Ecto neural progenitor cell (in vitro differentiated cells): Measurements from ENCODE around the gene HNRNPF.

ENCODE experiments used
- DNase-seq: peaks from one replicate; pipeline ENCODE4 v3.0.0-alpha.2; 2018; ENCODE audit warnings: low spot score

Gene HNRNPF

DNA sequence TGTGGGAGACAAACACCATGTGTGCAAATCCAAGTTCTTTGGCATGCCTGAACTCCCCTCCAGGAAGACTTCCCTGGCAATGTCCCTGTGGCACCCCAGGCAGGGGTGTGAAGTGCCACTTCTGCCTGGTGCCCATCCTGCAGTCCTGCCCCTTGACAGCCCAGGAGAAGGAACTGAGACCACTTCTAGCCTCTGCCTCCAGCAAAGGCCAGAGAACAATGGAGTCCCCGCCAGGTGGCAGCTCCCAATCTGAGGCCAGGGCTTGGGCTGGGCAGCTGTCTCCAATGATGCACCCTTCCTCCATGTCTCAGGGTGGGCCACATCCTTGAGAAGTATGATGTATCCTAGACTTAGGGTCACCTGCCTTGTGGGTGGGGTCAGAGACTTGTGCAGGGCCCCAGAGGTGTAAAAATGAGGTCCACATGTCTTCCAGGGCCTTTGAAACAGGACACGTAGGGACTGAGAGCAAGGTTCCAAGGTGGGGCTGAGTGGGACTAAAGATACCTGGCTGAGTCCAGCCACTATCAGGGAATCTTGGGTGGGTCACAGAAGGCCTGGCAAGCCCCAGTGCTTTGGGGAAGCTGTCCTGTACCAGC is 32.1 kb downstream of the HNRNPF start:
- no peak for DNase-seq

DNA sequence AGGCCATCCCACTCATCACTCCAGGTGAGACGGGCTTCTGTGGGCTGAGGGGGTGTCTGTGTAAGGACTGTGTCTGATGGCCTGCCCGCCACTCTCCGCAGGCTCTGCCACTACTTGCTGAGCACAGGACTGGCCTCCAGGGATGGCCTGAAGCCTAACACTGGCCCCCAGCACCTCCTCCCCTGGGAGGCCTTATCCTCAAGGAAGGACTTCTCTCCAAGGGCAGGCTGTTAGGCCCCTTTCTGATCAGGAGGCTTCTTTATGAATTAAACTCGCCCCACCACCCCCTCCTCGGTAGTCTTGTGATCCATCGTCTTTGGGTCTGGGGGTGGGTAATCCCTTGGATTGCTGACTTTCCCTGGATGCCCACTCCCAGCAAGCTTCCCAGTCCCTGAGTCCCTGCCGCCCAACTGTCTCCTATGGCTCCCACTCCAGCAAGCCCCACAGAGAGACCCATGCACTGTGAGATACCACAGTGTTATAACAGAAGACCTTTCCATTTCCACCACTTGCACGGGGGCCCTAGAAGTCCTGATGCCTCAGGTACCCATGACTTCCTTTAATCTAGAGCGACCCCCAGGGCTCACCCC is 32.8 kb downstream of the HNRNPF start:
- no peak for DNase-seq

DNA sequence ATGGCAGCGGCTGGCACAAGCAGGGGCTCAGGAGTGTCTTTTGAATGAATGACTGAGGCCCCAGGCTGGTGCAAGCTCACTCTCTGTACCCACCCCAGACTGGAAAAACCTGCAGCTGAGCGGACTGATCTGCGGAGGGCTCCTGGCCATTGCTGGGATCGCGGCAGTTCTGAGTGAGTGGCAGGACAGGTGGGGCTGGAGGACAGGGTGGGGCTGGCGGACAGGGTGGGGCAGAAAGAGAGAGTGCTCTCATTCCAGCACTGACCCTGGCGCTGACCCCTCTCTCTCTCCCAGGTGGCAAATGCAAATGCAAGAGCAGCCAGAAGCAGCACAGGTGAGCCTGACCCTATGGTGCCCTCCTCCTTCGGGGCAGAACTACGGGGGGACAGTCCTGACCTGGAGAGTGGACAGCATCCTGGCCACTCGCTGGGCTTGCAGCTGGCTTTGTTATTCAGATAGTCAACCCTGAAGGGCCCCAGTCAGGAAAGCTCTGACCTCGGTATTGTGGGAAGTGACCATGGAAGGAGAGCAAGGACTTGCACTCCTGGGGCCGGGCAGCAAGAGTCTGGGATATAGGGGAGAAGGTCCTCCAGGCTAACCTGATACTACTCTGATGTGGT is 33.5 kb downstream of the HNRNPF start:
- DNase-seq = no peak

DNA sequence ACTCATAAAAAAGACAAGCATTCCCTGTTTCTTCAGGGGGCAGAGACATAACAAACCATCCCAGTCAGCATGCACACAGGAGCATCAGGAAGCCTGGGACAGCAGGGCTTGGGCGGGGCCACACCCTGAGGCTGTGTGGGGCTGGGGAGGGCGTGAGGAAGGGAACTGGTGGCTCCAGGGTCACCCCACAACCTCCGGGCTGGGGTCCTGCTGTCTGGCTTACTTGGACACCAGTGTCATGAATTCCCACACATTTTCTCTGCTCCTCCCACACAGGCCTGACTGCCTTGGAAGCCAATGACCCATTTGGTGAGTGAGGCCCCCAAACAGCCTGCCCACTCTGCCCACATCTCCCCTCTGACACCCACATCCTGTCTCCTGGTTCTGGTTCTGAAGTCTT is 34.8 kb downstream of the HNRNPF start:
- no peak for DNase-seq

DNA sequence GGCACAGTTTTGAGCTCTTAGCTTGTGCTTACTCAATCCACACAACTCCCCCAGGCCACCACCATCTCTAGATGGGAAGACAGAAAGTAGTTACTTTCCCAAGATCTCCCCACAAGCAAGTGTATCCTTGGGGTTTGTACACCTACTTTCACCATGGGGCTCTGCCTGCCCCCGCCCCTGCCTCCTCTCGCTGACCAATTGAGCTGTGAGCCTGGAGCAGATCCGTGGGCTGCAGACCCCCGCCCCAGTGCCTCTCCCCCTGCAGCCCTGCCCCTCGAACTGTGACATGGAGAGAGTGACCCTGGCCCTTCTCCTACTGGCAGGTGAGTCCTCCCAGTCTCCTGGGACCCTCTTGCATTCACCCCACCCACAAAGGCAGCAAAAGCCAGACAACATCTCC is 35.5 kb downstream of the HNRNPF start:
- no peak for DNase-seq

DNA sequence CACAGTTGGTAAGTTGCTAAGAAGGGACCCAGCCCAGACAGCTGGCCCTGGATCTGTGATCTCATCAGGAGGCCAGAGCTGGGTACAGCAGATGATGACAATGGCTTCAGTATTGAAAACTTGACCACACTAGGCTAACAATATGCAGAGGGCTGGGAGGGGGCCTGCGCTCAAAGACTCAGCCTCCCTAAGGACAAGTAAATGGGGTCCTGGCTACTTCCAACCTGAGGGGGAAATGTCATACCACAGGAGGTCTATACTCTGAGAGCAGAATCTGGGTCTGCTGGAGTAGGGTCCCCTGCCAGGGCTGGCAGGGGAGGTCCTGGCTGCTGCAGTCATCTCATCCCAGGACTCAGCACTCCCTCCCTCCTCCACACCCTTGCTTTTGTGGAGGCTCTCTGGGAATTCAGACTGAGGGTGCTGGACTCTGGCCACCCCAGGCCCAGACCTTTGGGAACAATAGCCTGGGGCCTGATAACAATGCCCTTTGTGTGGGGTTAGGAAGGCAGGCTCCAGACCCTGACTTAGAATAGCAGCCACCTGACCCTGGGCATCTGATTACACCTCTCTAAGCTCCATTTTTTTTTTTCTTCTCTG is 36.1 kb downstream of the HNRNPF start:
- no peak for DNase-seq

DNA sequence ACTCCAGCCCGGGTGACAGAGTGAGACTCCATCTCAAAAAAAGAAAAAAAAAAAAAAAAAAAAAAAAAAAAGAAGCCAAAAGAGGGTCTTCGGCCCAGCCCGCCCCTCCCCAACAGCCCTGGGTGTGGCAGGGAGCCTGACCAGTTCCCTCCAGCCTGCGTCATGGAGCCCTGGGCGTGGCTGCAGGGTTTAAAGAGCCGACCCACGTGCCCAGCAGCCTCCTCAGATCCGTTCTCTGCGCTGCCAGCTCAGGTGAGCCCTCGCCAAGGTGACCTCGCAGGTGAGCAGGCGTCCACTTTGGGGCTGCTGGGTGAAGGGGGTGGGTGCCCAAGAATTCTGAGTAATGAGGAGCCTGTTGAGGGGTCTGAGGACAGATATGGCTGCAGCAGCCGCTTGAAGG is 37.6 kb downstream of the HNRNPF start, which contains the start of gene FXYD4:
Gene FXYD4 (plus strand): TSS at position 219 of the 400 bp plus-strand sequence. CDS start 2,111 bp downstream, outside the sequence.
- DNase-seq = no peak

DNA sequence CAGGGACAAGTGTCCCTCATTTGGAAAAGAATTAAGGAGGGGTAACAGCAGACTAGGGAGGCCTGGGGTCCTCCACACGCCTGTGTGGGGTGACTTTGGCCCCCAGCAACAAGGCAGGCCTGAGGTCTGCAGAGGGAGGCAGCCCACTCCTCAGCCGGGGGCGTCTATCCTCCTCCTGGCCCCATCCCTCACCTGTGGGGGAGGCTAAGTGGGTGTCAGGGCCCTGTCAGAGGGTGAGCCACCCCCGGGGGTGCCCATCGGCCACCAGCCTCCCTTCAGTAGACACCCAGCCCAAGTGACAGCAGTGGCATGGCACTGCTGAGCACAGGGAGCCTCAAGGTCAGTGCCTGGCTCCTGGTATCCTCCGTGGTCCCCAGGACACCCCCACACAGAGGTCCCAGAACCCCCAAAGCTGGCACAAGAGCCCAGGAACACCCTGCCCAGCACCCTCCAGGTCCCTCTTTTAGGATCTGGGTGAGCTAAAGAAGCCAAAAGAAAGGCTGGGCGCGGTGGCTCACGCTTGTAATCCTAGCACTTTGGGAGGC is 38.2 kb downstream of the HNRNPF start:
- no peak for DNase-seq

DNA sequence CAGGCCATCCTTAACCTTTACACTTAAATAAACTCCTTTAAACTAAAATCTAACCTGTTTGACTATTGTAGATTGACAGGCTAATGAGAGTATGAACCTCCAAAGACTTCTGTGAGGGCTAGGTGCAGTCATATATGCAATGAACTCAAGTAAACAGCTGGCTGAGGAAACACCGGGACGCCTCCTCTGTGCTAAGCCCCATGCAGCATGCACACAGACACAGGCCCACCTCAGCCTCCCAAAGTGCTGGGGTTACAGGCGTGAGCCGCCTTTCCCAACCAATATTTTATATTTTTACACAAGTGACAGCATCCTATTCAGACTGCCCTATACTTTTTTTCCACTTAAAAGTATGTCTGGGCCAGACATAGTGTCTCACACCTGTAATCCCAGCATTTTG is 39.1 kb downstream of the HNRNPF start:
- no peak for DNase-seq

DNA sequence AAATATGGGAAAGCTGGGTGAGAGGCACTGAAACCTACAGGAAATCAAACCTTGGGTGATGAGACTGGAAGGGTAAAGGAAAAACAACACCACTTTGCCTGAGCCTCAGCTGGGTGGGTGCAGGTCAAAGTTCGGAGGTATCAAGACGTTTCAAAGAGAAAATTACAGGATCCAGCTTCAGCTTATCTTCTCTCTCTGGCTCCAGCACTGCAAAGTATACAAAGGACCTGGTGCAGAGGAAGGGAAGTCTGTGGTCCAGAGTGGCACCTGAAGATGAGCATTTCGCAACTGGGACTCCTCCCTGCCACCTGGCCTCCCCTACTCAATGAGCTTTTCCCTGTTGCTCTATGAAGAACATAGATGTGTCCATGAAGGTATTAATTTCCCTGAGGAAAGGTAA is 44.0 kb downstream of the HNRNPF start:
- no peak for DNase-seq

DNA sequence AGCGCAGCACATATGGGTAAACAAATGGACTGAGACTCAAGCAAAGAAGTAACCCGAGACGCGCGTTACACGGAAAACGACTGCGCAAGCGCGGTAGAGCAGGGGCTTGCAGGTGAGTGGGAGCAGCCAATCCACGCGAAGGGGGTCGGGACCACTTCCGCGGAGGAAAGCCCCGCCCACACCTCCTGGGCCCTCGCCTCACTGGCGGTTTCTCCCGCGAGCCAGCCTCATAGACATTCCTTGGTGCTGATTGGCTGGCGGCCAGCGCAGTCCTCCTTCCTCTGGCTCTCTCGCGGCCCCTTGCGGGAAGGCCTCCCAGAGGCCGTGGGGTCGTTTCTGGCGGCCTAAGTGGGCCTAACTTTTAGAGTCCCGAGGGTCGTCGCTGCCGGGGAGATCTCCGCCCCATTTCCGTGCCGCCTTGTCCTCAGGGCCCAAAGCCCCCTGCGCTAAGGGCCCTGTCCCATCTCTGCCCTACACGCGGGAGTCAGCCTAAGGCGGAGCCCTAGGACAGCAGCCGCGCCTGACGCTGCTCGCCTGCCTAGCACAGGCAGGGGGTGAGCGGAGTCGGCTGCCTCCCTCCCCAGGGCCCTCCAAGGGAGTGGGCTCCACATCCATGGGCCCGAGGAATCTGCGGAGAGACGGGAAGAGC is 46.7 kb downstream of the HNRNPF start:
- DNase-seq = peak; percentile 97

DNA sequence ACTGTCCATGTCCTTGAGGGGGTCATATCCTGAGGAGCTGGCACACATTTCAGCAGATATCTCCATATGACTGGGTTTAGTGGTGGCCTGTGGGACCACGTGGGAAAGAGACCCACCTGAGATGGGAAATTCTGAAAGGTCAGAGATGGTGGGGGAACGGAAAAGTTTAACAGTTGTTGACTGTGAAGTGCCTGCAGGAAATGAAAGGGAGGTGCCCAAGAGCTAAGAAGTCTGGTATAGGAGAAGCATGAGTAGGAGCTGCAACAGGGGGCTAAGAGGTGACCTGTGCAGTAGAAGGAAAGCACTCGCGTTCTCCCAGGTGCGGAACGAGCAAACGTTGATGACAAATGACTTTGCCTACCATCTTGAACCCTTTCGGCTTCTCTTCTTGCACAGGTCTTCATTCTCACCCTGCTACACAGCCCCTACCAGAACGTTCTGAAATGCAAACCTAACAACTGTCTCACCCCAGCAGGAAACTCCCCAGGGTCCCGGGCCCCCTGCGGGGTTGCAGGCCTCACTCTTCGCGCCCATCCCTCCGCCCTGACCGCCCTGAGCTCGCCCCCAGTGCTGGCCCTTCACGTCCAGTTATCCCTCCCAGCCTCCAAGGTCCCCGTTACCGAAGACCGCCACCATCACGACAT is 47.3 kb downstream of the HNRNPF start:
- no peak for DNase-seq

DNA sequence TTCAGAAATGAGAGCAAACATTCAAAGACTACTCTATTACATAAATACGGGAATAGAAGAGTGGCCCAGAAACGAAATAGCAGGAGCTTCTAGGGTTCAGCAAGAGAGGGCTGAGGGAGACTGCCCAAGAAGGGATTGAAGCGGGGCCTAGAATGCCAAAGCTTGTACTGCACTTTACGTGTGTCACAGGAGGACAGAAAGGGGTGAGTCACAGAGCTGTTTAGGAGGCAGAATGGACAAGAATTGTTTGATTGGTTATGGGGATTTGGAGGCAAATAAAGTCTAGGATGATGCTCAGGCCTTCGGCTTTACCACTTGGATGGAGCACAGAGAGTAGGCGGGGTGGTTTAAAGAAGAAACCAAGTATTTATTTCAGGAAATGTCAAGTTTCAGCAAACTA is 48.9 kb downstream of the HNRNPF start:
- no peak for DNase-seq

DNA sequence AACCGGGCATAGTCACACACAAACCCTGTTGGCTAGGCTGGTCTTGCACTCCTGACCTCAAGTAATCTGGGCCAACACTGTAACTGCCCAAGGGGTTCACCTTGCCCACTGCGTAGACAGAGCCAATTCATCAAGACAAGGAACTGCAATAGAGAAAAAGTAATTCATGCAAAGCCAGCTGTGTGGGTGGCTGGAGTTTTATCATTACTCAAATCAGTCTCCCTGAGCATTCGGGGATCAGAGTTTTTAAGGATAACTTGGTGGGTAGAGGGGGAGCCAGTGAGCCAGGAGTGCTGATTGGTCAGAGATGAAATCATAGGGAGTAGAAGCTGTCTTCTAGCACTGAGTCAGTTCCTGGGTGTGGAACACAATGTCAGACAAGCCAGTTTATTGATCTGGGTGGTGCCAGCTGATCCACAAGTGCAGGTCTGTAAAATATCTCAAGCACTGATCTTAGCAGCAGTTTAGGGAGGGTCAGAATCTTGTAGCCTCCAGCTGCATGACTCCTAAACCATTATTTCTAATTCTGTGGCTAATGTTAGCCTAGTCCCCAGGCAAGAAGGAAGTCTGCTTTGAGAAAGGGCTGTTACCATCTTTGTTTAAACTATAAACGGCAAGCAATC is 53.1 kb downstream of the HNRNPF start:
- DNase-seq = no peak

DNA sequence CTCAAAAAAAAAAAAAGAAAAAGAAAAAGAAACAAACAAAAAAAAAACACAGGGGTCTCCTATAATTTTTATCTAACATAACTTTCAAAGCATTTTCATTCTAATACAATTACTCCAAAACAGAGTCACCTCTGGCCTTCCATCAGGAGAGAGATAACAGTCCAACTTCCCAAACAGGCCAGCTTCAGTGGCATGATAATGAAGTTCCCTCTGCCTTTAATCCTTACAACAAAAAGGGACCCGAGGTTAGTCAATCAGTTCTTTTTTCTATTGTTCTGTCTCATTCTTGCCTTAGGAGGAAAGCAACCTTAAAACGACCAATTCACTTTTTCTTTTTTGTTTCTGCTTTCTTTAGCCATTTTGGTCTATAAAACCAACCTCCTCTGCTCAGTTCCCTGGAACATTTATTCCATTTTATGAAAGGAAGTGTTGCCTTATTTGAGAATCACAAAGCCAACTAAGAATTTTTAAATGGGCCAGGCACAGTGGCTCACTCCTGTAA is 54.1 kb downstream of the HNRNPF start:
- no peak for DNase-seq

DNA sequence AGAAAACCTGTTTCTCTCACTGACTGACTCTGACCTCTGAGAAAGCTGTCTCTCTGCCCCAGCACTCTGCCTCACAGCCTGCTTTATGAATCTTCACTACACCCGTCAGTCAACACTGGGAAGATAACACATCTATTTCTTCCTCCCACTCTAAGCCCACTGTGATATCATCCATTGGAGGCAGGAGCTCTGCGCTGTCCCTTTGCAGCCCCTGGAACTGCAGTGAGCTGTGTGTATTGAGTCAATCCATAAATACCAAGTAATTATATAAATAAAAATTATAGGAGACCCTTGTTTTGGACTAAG is 54.7 kb downstream of the HNRNPF start:
- DNase-seq = no peak

DNA sequence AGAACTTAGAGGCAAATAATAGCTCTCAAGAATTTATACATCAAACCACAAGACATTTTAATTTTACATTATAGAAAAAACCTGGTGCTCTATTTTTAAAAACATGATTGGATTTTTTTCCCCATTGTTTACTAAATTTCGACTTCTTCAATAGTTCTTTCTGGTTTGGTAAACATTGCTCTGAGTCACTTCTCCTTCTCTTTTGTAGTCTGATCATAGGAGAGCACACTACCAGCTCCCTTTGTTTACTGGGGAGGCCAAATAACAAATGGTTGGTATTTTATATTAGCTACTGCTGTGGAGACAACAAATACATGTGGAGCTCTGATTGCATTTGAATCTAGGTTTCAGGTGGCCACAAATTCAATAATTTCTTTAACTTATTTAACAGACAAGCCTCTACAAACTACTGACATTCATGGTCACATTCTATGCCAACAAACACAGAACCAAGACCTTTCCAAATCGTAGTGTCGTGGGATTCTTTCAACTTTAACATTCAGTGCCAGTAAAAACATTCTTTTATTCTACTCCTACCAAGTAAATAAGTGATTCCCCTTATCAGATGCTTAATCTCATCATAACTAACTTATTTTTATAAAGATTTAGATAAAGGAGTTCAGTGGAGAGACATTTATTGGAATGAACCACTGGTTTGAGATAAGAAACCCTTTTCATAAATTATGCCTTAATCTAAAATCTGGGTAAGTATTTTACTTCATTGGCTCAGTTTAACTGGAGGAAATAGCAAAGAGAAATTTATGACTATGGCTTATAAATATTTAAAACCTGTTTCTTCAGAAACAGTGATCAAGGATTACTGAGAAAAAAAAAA is 55.3 kb downstream of the HNRNPF start:
- no peak for DNase-seq

DNA sequence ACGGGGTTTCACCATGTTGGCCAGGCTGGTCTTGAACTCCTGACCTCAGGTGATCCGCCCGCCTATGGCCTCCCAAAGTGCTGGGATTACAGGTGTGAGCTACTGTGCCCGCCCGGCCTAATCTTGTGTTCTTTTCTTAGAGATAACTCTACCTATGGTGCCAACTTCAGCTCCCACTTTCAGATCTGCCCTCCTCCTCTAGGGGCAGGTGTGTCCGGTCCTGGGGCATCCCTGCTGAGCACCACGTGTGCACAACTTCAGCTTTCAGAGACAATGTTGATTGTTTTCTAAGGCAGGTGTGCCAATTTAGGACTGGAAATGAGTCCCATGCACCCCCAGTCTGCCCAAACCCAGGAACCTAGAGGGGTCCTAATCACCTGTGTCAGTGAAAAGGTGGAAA is 56.0 kb downstream of the HNRNPF start:
- DNase-seq = no peak

DNA sequence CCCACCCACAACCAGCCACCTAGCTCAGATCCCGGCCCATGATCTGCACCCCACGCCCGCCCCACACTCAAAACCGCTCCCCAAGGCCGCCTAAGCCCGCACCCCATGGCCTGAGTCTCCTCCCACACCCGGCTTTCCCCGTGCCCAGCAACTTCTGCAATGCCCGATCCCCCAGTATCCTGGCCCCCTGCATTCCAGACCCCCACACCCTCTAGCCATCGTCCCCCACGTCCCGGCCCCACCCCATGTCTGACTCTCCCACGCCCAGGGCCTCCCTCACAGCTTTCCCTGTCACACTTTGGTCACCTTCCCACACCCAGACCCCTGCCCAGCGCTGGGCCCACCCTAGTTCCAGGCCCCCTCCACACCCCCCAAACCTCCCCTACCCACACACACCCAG is 57.7 kb downstream of the HNRNPF start:
- DNase-seq = no peak

DNA sequence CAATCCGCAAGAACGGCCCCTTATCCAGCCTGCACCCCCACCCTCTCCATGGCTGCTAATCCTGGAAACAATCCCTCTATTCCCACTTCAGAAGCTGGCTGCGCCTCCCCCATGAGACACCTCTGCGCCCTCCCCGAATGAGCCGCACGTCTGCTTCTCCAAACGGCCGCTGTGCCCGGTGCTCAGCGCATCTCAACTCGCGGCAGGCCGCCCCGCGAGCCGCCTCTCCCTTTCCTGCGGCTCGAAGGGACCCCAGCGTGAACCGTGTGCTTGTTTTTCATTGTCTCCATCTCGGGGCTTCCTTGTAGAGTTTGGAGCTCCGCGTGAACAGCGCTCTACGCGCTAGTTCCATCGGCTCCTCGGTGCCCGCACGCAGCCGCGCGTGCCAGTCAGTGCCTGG is 58.3 kb downstream of the HNRNPF start:
- no peak for DNase-seq

DNA sequence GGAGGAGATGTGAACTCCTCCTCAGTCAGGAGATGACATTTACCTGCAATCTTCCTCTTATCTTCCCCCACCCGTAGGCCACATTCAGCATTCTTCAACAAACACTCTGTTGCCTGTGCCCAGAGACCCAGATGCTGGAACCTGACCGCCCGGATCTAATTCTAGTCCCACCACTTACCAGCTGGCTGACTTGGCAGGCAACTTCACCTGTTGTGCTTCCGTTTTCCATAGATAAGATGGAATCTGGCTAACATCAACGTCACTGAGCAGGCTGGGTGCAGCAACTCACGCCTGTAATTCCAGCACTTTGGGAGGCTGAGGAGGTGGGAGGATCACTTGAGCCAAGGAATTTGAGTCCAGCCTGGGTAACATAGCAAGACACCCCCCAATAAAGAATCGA is 58.8 kb downstream of the HNRNPF start:
- DNase-seq = no peak
